Sigmoid colon (tissue), 7 donors: ENCODE data around the gene EXOC7. TPM values are rescaled to one million over a fixed set of nuclear protein-coding genes. Genes with fewer than 3 reads are reported as not detected.
A peak's percentile ranks its signal among the peaks of the same experiment; 100 is the strongest.

Experiments used
- DNase-seq: peaks from one replicate; pipeline ENCODE4 v3.0.0-alpha.2; 2019
- H3K27ac ChIP-seq, 4 donors: fragments of 200-600 bp; sonication (generic); one replicate each; pipeline ENCODE4 v1.5.1; 2016 to 2019; ENCODE audit warnings: mild to moderate bottlenecking in 1 of 4
- H3K27me3 ChIP-seq, 3 donors: fragments of 200-600 bp; sonication (generic); one replicate each; pipeline ENCODE4 v1.5.1; 2019; ENCODE audit warnings: mild to moderate bottlenecking in 1 of 3
- H3K36me3 ChIP-seq, 4 donors: fragments of 200-600 bp; sonication (generic); one replicate each; pipeline ENCODE4 v1.5.1; 2016 to 2019
- H3K4me1 ChIP-seq, 4 donors: fragments of 200-600 bp; sonication (generic); one replicate each; pipeline ENCODE4 v1.5.1; 2017 to 2019
- H3K4me3 ChIP-seq, 4 donors: fragments of 200-600 bp; sonication (generic); one replicate each; pipeline ENCODE4 v1.5.1; 2017 to 2019; ENCODE audit warnings: mild to moderate bottlenecking in 2 of 4, moderate library complexity in 1 of 4
- H3K9me3 ChIP-seq, 4 donors: fragments of 200-600 bp in 3 of 4; sonication (generic) in 3 of 4; one replicate each; pipeline versions ENCODE4 v1.5.1 to v1.6.1; 2013 to 2019
- EP300 ChIP-seq, 4 donors: sonication (generic); formaldehyde crosslinking; IDR thresholded peaks; one replicate each; pipeline ENCODE4 v1.6.1; 2017; ENCODE audit warnings: antibody characterized with exemption in 4 of 4
- POLR2A ChIP-seq, 2 donors: fragments of 450-650 bp; IDR thresholded peaks; one replicate each; pipeline ENCODE4 v1.6.1; 2016; ENCODE audit warnings: antibody characterized with exemption in 2 of 2, mild to moderate bottlenecking in 2 of 2, moderate library complexity in 2 of 2
- POLR2AphosphoS5 ChIP-seq, 4 donors: sonication (generic); formaldehyde crosslinking; IDR thresholded peaks; one replicate each; pipeline ENCODE4 v1.6.1; 2017; ENCODE audit warnings: antibody characterized with exemption in 4 of 4
- WGBS, 2 donors: extraction: QIAGEN DNeasy Blood & Tissue Kit; methylation state at CpG; one replicate each; pipeline ENCODE4 v1.1.7; 2013; 5-methylcytosine and 5-hydroxymethylcytosine counted together
- intact Hi-C: fragments of 100-400 bp; cut with DNase I; formaldehyde crosslinking; loops from one replicate; pipeline ENCODE4 v1.15.1; 2023
- polyA plus RNA-seq, 3 donors: library from polyadenylated mRNA; stranded (reverse); fragments of 200-250 nt; gene quantifications; one replicate each; pipeline ENCODE4 v1.2.3, GENCODE V29; 2013
- total RNA-seq, 4 donors: library from RNA; depleted of rRNA; stranded (reverse); fragments of >200 nt; gene quantifications; one replicate each; pipeline ENCODE4 v1.1.0, GENCODE V29; 2016
- TF ChIP-seq, protein P1 (sequence below), 4 experiments: fragments of 450-650 bp in 3 of 4; fragments of 200-600 bp in 1 of 4; IDR thresholded peaks; one replicate each; pipeline ENCODE4 v1.5.1; 2016 to 2019; ENCODE audit warnings: antibody characterized with exemption in 4 of 4, mild to moderate bottlenecking in 3 of 4, moderate library complexity in 2 of 4
- donor health status: healthy with polysubstance abuse.
- donor health status: Bipolar disorder and iron deficiency.
- donor health status: healthy.

Gene EXOC7
- total and polyA plus RNA-seq, 7 donors: 36.8 to 82.0 (median 71.3) TPM

DNA sequence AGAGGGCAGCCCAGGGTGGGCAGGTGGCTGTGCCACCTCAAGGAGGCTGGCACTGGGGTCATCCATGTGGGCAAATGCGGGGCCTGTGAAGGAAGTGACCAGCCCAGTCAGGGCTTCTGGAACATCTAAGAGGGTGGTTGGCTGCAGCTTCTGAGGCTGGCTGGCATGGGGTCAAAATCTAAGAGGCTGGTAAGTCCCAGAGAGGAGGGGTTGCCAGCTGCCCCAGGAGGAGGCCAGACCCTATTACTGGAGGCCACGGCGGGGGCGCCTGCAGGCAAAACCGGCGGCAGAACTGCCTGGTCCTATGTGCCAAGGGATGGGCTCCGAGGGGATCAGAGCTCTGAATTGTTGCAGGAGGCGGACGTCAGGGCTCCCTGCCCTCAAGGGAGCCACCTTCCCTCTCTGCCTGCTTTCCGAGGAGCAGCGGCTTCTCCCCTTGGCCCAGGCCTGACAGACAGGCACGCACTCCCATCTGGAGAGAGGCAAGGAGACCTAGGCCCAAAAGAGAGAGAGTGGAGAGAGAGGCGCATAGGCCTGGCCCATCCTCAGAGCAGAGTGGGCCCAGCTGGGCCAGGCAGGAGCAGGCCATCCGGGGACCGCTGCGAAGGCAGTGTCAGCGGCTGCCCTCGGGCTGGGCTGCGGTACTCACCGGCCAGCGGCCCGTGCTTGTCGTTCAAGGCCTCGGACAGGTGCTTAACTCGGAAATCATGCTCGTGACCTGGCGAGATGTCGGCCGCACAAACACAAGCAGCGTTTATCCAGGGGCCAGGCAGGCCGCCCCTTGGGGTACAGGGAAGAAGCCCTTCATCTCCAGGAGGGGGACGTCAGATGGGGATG lies 13.7 kb downstream of the EXOC7 start:
- 92 to 96% methylated on average over 32 of the region's 32 CpGs for WGBS, 2 donors
- intact Hi-C loops: loop anchor here (10.0 kb wide), 1 partner anchor 265 kb away; no protein-coding TSS in a partner anchor

GRCh38 chr17:76088868-76089576 lies 14.6 kb downstream of the EXOC7 start:
- peak; percentile 60 for DNase-seq
- Histone ChIP-seq H3K4me1 (no peaks in the 10 kb centered on the region), H3K4me3 (no peak overlapping the region), H3K36me3 (peaks cover 49 to 98% (median 76%) of the 10 kb centered on the region in 4 donors), H3K9me3 (no peaks in the 10 kb centered on the region), H3K27me3 (no peaks in the 10 kb centered on the region), H3K27ac (no peak overlapping the region)
- intact Hi-C loops: loop anchor here (10.0 kb wide), 1 partner anchor 264 kb away; no protein-coding TSS in a partner anchor
- WGBS, 2 donors: 95 to 97% methylated on average over 25 of the region's 25 CpGs
- TF ChIP-seq POLR2AphosphoS5 (IDR thresholded peaks at IDR 0.05) (no peak), POLR2A (IDR thresholded peaks at IDR 0.05) (no peak), EP300 (IDR thresholded peaks at IDR 0.05) (no peak)
- TF ChIP-seq, protein P1, sequence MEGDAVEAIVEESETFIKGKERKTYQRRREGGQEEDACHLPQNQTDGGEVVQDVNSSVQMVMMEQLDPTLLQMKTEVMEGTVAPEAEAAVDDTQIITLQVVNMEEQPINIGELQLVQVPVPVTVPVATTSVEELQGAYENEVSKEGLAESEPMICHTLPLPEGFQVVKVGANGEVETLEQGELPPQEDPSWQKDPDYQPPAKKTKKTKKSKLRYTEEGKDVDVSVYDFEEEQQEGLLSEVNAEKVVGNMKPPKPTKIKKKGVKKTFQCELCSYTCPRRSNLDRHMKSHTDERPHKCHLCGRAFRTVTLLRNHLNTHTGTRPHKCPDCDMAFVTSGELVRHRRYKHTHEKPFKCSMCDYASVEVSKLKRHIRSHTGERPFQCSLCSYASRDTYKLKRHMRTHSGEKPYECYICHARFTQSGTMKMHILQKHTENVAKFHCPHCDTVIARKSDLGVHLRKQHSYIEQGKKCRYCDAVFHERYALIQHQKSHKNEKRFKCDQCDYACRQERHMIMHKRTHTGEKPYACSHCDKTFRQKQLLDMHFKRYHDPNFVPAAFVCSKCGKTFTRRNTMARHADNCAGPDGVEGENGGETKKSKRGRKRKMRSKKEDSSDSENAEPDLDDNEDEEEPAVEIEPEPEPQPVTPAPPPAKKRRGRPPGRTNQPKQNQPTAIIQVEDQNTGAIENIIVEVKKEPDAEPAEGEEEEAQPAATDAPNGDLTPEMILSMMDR (IDR thresholded peaks at IDR 0.05): no peak

More for the DNA sequence above, 13.7 kb downstream of the EXOC7 start:
- Histone ChIP-seq H3K4me1 (no peaks in the 10 kb centered on the region), H3K27ac (no peak overlapping the region), H3K4me3 (no peak overlapping the region), H3K36me3 (peaks cover 50 to 98% (median 78%) of the 10 kb centered on the region in 4 donors), H3K27me3 (no peaks in the 10 kb centered on the region), H3K9me3 (no peaks in the 10 kb centered on the region)
- DNase-seq: peak; percentile 55
- TF ChIP-seq POLR2AphosphoS5 (IDR thresholded peaks at IDR 0.05) (no peak), POLR2A (IDR thresholded peaks at IDR 0.05) (no peak), EP300 (IDR thresholded peaks at IDR 0.05) (no peak)
- TF ChIP-seq, protein P1 (IDR thresholded peaks at IDR 0.05): no peak

DNA sequence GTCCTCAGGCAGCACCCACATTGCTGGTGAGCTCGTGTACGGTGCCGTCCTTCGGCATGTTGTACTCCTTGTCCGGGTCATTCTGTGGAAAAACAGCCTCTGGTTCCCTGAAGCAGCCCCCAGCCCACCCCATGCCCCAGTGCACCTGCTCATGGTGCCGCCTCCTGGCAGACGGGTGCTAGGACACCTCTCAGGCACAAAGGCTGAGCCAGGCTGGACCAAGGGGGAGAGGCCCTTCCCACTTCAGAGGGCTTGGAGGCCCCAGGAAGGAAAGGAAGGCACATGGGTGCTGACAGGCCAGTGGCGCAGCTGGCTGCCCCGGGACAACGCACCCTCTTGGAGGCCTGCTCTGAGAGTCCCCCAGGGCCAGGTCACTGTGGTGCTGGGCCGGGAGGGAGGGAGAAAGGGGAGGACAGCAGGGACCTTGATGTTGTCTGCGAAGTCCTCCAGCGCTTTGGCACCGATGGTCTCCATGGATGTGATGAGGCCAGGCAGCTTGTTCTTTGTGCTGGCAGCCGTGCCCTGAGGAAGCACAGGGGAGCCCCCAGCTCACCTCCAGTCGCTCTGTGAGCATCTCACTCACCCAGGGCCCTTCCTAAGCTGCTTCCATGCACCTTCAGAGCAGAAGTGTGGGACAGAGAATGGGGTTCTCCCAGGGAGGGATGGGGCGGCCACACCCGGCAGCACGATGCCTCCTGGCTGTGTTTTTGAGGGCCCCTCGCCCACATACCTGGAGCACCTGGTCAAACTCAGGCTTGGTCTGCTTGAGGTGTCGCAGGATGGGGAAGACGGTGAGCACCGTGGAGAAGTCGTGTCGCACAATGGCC lies 15.3 kb downstream of the EXOC7 start:
- 87 to 95% methylated on average over 25 of the region's 25 CpGs for WGBS, 2 donors
- Histone ChIP-seq H3K27ac (no peak overlapping the region), H3K4me3 (no peak overlapping the region), H3K4me1 (no peaks in the 10 kb centered on the region), H3K9me3 (no peaks in the 10 kb centered on the region), H3K36me3 (peaks cover 42 to 98% (median 75%) of the 10 kb centered on the region in 4 donors), H3K27me3 (no peaks in the 10 kb centered on the region)
- intact Hi-C loops: loop anchor here (10.0 kb wide), 1 partner anchor 263 kb away; no protein-coding TSS in a partner anchor
- TF ChIP-seq POLR2A (IDR thresholded peaks at IDR 0.05) (no peak), EP300 (IDR thresholded peaks at IDR 0.05) (no peak), POLR2AphosphoS5 (IDR thresholded peaks at IDR 0.05) (no peak)
- TF ChIP-seq, protein P1 (IDR thresholded peaks at IDR 0.05): no peak
- DNase-seq: peak; percentile 35

- Histone ChIP-seq H3K36me3 (peaks cover 37 to 98% (median 73%) of the 10 kb centered on the region in 4 donors), H3K27me3 (no peaks in the 10 kb centered on the region), H3K9me3 (no peaks in the 10 kb centered on the region), H3K4me1 (no peaks in the 10 kb centered on the region), H3K27ac (no peak overlapping the region), H3K4me3 (no peak overlapping the region)
- WGBS, 2 donors: 90 to 97% methylated on average over 11 of the region's 11 CpGs
- DNase-seq: no peak
- intact Hi-C loops: loop anchor here (10.0 kb wide), 1 partner anchor 263 kb away; no protein-coding TSS in a partner anchor
- TF ChIP-seq, protein P1 (IDR thresholded peaks at IDR 0.05): no peak
- TF ChIP-seq EP300 (IDR thresholded peaks at IDR 0.05) (no peak), POLR2A (IDR thresholded peaks at IDR 0.05) (no peak), POLR2AphosphoS5 (IDR thresholded peaks at IDR 0.05) (no peak)
These were observed 16.1 kb downstream of the EXOC7 start for GRCh38 chr17:76087531-76087930.
